ENCODE results near the gene SDK2. TPM values are rescaled to one million over a fixed set of nuclear protein-coding genes. Genes with fewer than 3 reads are reported as not detected.

Gene SDK2
- total and polyA plus RNA-seq, 2 donors, result 0.66 to 0.87 TPM

GRCh38 chr17:73513426-73513825 lies 130.8 kb downstream of the SDK2 start:
- H3K4me1 ChIP-seq (ENCODE audit: control insufficient read depth in 2 of 2, insufficient read depth in 2 of 2, low read length in 2 of 2), result no peaks in the 10 kb centered on the region
- no peak overlapping the region for H3K4me3 ChIP-seq (ENCODE audit: low read length in 2 of 2)
- 95% methylated on average over 10 of the region's 10 CpGs for WGBS
- H3K9me3 ChIP-seq (ENCODE audit: control insufficient read depth in 2 of 2, insufficient read depth in 1 of 2, low read length in 1 of 2), result no peaks in the 10 kb centered on the region
- no peaks in the 10 kb centered on the region for H3K27me3 ChIP-seq (ENCODE audit: control insufficient read depth in 2 of 2, insufficient read depth in 1 of 2, low read length in 1 of 2)
- no peaks in the 10 kb centered on the region for H3K36me3 ChIP-seq (ENCODE audit: control insufficient read depth in 2 of 2, insufficient read depth in 2 of 2, low read length in 1 of 2)
- H3K27ac ChIP-seq (ENCODE audit: low read depth in 1 of 2, low read length in 1 of 2), result no peak overlapping the region
- no peak for DNase-seq (ENCODE audit: low read depth in 6 of 9, low spot score in 9 of 9)

- no peaks in the 10 kb centered on the region for H3K27me3 ChIP-seq (ENCODE audit: control insufficient read depth in 2 of 2, insufficient read depth in 1 of 2, low read length in 1 of 2)
- H3K27ac ChIP-seq (ENCODE audit: low read depth in 1 of 2, low read length in 1 of 2), result no peak overlapping the region
- H3K36me3 ChIP-seq (ENCODE audit: control insufficient read depth in 2 of 2, insufficient read depth in 2 of 2, low read length in 1 of 2), result no peaks in the 10 kb centered on the region
- H3K4me1 ChIP-seq (ENCODE audit: control insufficient read depth in 2 of 2, insufficient read depth in 2 of 2, low read length in 2 of 2), result no peaks in the 10 kb centered on the region
- WGBS, result 92% methylated on average over 5 of the region's 5 CpGs
- no peak for DNase-seq (ENCODE audit: low read depth in 6 of 9, low spot score in 9 of 9)
- H3K9me3 ChIP-seq (ENCODE audit: control insufficient read depth in 2 of 2, insufficient read depth in 1 of 2, low read length in 1 of 2), result no peaks in the 10 kb centered on the region
- H3K4me3 ChIP-seq (ENCODE audit: low read length in 2 of 2), result no peak overlapping the region
Measured at GRCh38 chr17:73511719-73512115, 132.5 kb downstream of the SDK2 start.

- Histone ChIP-seq H3K36me3 (ENCODE audit: control insufficient read depth in 2 of 2, insufficient read depth in 2 of 2, low read length in 1 of 2) (no peaks in the 10 kb centered on the region), H3K9me3 (ENCODE audit: control insufficient read depth in 2 of 2, insufficient read depth in 1 of 2, low read length in 1 of 2) (no peaks in the 10 kb centered on the region), H3K4me1 (ENCODE audit: control insufficient read depth in 2 of 2, insufficient read depth in 2 of 2, low read length in 2 of 2) (no peaks in the 10 kb centered on the region), H3K27me3 (ENCODE audit: control insufficient read depth in 2 of 2, insufficient read depth in 1 of 2, low read length in 1 of 2) (no peaks in the 10 kb centered on the region), H3K4me3 (ENCODE audit: low read length in 2 of 2) (no peak overlapping the region), H3K27ac (ENCODE audit: low read depth in 1 of 2, low read length in 1 of 2) (no peak overlapping the region)
- 97% methylated on average over 22 of the region's 22 CpGs for WGBS
- DNase-seq (ENCODE audit: low read depth in 6 of 9, low spot score in 9 of 9), result no peak
Measured at GRCh38 chr17:73510981-73511718, 133.1 kb downstream of the SDK2 start.

GRCh38 chr17:73508931-73509605 lies 135.2 kb downstream of the SDK2 start:
- H3K4me1 ChIP-seq (ENCODE audit: control insufficient read depth in 2 of 2, insufficient read depth in 2 of 2, low read length in 2 of 2), result no peaks in the 10 kb centered on the region
- H3K36me3 ChIP-seq (ENCODE audit: control insufficient read depth in 2 of 2, insufficient read depth in 2 of 2, low read length in 1 of 2), result no peaks in the 10 kb centered on the region
- no peak overlapping the region for H3K4me3 ChIP-seq (ENCODE audit: low read length in 2 of 2)
- H3K27me3 ChIP-seq (ENCODE audit: control insufficient read depth in 2 of 2, insufficient read depth in 1 of 2, low read length in 1 of 2), result no peaks in the 10 kb centered on the region
- WGBS, result 88% methylated on average over 17 of the region's 17 CpGs
- H3K27ac ChIP-seq (ENCODE audit: low read depth in 1 of 2, low read length in 1 of 2), result no peak overlapping the region
- no peak for DNase-seq (ENCODE audit: low read depth in 6 of 9, low spot score in 9 of 9)
- no peaks in the 10 kb centered on the region for H3K9me3 ChIP-seq (ENCODE audit: control insufficient read depth in 2 of 2, insufficient read depth in 1 of 2, low read length in 1 of 2)

GRCh38 chr17:73508057-73508930 lies 136.0 kb downstream of the SDK2 start:
- no peaks in the 10 kb centered on the region for H3K36me3 ChIP-seq (ENCODE audit: control insufficient read depth in 2 of 2, insufficient read depth in 2 of 2, low read length in 1 of 2)
- H3K27me3 ChIP-seq (ENCODE audit: control insufficient read depth in 2 of 2, insufficient read depth in 1 of 2, low read length in 1 of 2), result no peaks in the 10 kb centered on the region
- DNase-seq (ENCODE audit: low read depth in 6 of 9, low spot score in 9 of 9), result no peak
- H3K9me3 ChIP-seq (ENCODE audit: control insufficient read depth in 2 of 2, insufficient read depth in 1 of 2, low read length in 1 of 2), result no peaks in the 10 kb centered on the region
- H3K4me1 ChIP-seq (ENCODE audit: control insufficient read depth in 2 of 2, insufficient read depth in 2 of 2, low read length in 2 of 2), result peaks cover 0 to 5% of the 10 kb centered on the region in 2 donors
- H3K4me3 ChIP-seq (ENCODE audit: low read length in 2 of 2), result no peak overlapping the region
- H3K27ac ChIP-seq (ENCODE audit: low read depth in 1 of 2, low read length in 1 of 2), result no peak overlapping the region
- 85% methylated on average over 19 of the region's 19 CpGs for WGBS

- Histone ChIP-seq H3K27me3 (ENCODE audit: control insufficient read depth in 2 of 2, insufficient read depth in 1 of 2, low read length in 1 of 2) (no peaks in the 10 kb centered on the region), H3K9me3 (ENCODE audit: control insufficient read depth in 2 of 2, insufficient read depth in 1 of 2, low read length in 1 of 2) (no peaks in the 10 kb centered on the region), H3K36me3 (ENCODE audit: control insufficient read depth in 2 of 2, insufficient read depth in 2 of 2, low read length in 1 of 2) (no peaks in the 10 kb centered on the region), H3K27ac (ENCODE audit: low read depth in 1 of 2, low read length in 1 of 2) (no peak overlapping the region), H3K4me1 (ENCODE audit: control insufficient read depth in 2 of 2, insufficient read depth in 2 of 2, low read length in 2 of 2) (peaks cover 0 to 5% of the 10 kb centered on the region in 2 donors), H3K4me3 (ENCODE audit: low read length in 2 of 2) (no peak overlapping the region)
- no peak for DNase-seq (ENCODE audit: low read depth in 6 of 9, low spot score in 9 of 9)
- 97% methylated on average over 9 of the region's 9 CpGs for WGBS
Measured at GRCh38 chr17:73506470-73507435, 137.5 kb downstream of the SDK2 start.

- H3K4me1 ChIP-seq (ENCODE audit: control insufficient read depth in 2 of 2, insufficient read depth in 2 of 2, low read length in 2 of 2), result peaks cover 0 to 5% of the 10 kb centered on the region in 2 donors
- no peaks in the 10 kb centered on the region for H3K9me3 ChIP-seq (ENCODE audit: control insufficient read depth in 2 of 2, insufficient read depth in 1 of 2, low read length in 1 of 2)
- no peak for DNase-seq (ENCODE audit: low read depth in 6 of 9, low spot score in 9 of 9)
- H3K4me3 ChIP-seq (ENCODE audit: low read length in 2 of 2), result no peak overlapping the region
- H3K27me3 ChIP-seq (ENCODE audit: control insufficient read depth in 2 of 2, insufficient read depth in 1 of 2, low read length in 1 of 2), result no peaks in the 10 kb centered on the region
- no peaks in the 10 kb centered on the region for H3K36me3 ChIP-seq (ENCODE audit: control insufficient read depth in 2 of 2, insufficient read depth in 2 of 2, low read length in 1 of 2)
- WGBS, result 46% methylated on average over 2 of the region's 2 CpGs
- no peak overlapping the region for H3K27ac ChIP-seq (ENCODE audit: low read depth in 1 of 2, low read length in 1 of 2)
Measured at GRCh38 chr17:73503560-73503959, 140.7 kb downstream of the SDK2 start.

GRCh38 chr17:73500414-73500999 lies 143.7 kb downstream of the SDK2 start:
- H3K27ac ChIP-seq (ENCODE audit: low read depth in 1 of 2, low read length in 1 of 2), result no peak overlapping the region
- H3K4me3 ChIP-seq (ENCODE audit: low read length in 2 of 2), result no peak overlapping the region
- no peaks in the 10 kb centered on the region for H3K9me3 ChIP-seq (ENCODE audit: control insufficient read depth in 2 of 2, insufficient read depth in 1 of 2, low read length in 1 of 2)
- WGBS, result 71% methylated on average over 2 of the region's 2 CpGs
- H3K27me3 ChIP-seq (ENCODE audit: control insufficient read depth in 2 of 2, insufficient read depth in 1 of 2, low read length in 1 of 2), result no peaks in the 10 kb centered on the region
- no peaks in the 10 kb centered on the region for H3K36me3 ChIP-seq (ENCODE audit: control insufficient read depth in 2 of 2, insufficient read depth in 2 of 2, low read length in 1 of 2)
- DNase-seq (ENCODE audit: low read depth in 6 of 9, low spot score in 9 of 9), result no peak
- H3K4me1 ChIP-seq (ENCODE audit: control insufficient read depth in 2 of 2, insufficient read depth in 2 of 2, low read length in 2 of 2), result peaks cover 0 to 5% of the 10 kb centered on the region in 2 donors
